Globus pallidus (tissue), 1 donor: ENCODE results near the gene COX20.
"Not testable (repeated sequence)": the region's sequence is repeated elsewhere in the genome, so short reads cannot be mapped to it uniquely, and the experiment has no call there.

Experiments used
- DNase-seq: peaks from one replicate; pipeline ENCODE4 v3.0.0-alpha.2; 2015; ENCODE audit warnings: low spot score

COX20 gene, protein sequence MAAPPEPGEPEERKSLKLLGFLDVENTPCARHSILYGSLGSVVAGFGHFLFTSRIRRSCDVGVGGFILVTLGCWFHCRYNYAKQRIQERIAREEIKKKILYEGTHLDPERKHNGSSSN

DNA sequence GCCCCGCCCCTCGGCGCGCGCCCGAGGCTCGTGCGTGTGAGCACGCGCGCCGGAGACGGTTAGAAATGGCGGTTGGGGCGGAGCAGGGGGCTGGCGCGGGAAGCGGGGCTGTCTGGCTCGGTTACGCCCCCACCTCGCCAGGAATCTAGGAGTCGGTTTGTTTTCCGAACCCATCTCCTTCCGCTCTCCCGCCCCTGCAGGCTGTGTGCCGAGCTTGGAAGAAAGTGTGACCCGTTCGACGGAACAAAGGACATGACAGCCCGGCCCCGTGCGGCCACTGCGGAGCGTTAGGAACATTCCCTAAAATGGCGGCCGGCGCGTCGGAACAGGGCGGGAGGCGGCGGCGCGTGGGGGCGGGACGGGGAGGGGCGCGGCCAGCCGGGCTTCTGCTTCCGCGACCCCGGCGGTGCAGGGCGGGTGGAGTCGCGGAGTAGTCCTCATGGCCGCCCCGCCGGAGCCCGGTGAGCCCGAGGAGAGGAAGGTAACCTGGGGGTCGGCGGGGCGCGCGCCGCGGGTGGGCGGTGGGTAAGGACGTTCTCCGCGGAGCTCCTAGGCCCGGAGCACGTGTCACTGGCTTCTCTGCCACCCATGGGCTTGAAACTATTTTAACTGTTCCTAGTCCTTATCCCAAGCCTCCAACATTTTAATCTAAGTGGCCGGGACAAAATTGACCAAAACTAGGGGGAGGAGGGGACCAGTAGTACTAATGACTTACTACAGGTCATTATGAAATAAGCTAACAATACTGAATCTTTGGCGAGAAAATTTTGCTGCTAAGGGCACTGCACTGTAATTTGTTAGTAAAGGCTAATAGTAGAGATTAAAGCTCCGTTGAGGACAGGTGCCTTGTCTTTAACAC lies at the start of gene COX20:
TSS of gene COX20 (plus strand) at position 383 of the 859 bp plus-strand sequence. CDS start at position 440, 57 bp downstream.
- no peak for DNase-seq

GRCh38 chr1:244788493-244789275 lies 46.8 kb upstream of the COX20 start:
- no peak for DNase-seq

- DNase-seq = no peak
Observed at GRCh38 chr1:244789276-244789580, 46.2 kb upstream of the COX20 start.

DNA sequence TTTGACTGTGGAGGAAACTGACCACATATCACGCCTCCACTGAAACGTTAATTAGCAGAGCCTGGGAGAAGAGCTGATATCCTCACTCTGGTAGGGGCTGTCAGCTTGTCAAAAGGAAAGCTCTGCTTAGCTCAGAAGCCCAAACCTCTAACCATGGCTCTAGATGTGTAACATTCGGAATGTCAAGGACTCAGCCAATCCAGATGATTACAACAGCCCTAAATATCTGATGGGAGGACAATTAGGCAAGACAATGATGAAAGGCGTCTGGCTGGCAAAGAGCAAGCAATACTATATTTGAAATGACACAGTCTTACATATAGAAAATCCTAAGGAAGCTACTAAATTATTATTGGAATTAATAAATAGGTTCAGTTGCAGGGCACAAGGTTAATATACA lies 45.7 kb upstream of the COX20 start:
- no peak for DNase-seq

- no peak for DNase-seq
Observed at GRCh38 chr1:244791061-244791460, 44.4 kb upstream of the COX20 start.

- no peak for DNase-seq
Observed at GRCh38 chr1:244792188-244792850, 43.1 kb upstream of the COX20 start.

- no peak for DNase-seq
Observed at GRCh38 chr1:244794071-244794470, 41.4 kb upstream of the COX20 start.

- not testable (repeated sequence) for DNase-seq
Observed at GRCh38 chr1:244794516-244794915, 40.9 kb upstream of the COX20 start.

- DNase-seq = peak; percentile 56
Observed at GRCh38 chr1:244796719-244797406, 38.6 kb upstream of the COX20 start.

DNA sequence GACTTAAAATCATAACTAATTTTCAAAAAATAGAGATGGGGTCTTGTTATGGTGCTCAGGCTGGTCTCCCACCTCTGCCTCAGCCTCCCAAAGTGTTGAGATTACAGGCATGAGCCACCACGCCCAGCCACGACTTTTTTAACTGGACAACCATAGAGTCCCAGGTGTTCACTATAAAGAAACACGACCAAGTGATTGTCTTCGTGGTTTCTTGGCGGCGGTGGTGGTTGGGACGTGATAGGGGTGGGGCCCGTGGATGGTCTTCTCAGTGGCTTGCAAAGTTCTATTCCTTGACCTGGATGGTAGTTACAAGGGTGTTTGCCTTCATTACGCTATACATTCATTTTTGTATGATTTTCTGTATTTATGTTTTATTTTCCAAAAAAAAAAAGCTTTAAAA lies 34.6 kb upstream of the COX20 start:
- DNase-seq = no peak

DNA sequence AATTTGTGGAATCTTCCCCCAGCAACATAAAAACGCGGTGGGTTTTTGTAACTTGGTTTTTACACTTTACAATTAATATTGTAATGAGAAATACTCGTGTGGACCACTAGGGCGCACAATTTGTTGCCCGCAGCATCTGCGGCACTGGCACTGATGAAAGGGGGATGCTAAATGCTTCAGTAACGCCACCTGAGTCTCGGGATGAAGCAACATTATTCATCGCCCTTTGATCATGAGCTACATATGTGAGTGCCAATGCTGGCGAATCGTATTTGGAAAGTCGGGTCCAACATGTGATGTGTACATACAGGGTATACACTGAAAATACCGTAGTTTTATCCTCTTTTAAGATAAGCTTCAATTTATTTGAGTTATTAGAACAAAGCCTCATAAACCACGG lies 34.2 kb upstream of the COX20 start:
- DNase-seq = peak; percentile 27

GRCh38 chr1:244802041-244802440 lies 33.4 kb upstream of the COX20 start:
- no peak for DNase-seq

GRCh38 chr1:244802556-244803239 lies 32.8 kb upstream of the COX20 start:
- DNase-seq = no peak

GRCh38 chr1:244804841-244805240 lies 30.6 kb upstream of the COX20 start:
- DNase-seq = no peak

- no peak for DNase-seq
Observed at GRCh38 chr1:244807138-244807537, 28.3 kb upstream of the COX20 start.

GRCh38 chr1:244810221-244810620 lies 25.2 kb upstream of the COX20 start:
- DNase-seq = no peak

- no peak for DNase-seq
Observed at GRCh38 chr1:244813327-244813726, 22.1 kb upstream of the COX20 start.

- no peak for DNase-seq
Observed at GRCh38 chr1:244815600-244816099, 19.8 kb upstream of the COX20 start.

DNA sequence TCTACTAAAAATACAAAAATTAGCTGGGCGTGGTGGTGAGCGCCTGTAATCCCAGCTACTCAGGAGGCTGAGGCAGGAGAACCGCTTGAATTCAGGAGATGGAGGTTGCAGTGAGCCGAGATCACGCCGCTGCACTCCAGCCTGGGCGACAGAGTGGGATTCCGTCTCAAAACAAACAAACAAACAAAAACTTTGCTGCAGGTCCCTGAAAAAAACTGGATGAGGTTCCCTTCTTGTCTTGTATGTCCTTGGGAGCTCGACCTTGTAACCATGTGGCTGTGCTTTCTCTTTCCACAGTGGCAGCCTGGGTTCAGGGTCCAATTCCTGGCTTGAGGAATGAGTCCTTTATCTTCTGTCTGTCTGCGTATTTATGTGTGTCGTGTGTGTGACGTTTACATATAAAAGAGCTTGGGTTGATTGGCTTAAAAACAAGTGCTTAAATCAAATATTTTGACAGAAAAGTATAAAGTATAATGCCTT lies 18.0 kb upstream of the COX20 start:
- DNase-seq = no peak

- no peak for DNase-seq
Observed at GRCh38 chr1:244820131-244820530, 15.3 kb upstream of the COX20 start.

DNA sequence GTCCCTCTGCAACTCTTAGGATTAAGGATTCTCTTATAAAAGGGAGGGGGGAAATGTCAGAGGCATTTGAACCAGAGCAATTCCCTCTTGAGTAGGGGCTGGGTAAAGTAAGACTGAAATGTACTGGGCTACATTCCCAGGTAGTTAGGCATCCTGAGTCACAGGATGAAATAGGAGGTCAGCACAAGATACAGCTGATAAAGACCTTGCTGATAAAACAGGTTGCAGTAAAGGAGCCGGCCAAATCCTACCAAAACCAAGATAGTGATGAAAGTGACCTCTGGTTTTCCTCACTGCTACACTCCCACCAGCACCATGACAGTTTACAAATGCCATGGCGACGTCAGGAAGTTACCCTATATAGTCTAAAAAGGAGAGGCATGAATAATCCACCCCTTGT lies 14.3 kb upstream of the COX20 start:
- DNase-seq = no peak
